ENCODE data around the gene CNTN6.

CNTN6 gene

DNA sequence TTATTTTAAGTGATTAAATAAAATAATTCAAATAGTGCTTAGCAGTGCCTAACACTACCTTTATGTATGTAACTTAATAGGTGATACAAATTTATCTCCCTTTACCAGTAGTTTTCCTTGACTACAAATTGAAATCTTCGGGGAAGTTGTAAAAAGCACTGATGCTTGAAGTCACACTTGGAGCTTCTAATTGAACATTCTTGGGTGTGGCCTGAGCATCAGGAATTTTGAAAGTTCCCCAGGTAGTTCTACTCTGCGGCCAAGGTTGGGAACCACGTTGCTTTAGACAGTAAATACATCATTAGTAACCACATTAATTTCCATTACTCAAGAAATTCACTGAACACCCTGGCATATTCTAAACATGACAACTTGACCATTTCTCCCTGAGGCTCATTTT lies 351.4 kb downstream of the CNTN6 start:
- DNase-seq = no peak

DNA sequence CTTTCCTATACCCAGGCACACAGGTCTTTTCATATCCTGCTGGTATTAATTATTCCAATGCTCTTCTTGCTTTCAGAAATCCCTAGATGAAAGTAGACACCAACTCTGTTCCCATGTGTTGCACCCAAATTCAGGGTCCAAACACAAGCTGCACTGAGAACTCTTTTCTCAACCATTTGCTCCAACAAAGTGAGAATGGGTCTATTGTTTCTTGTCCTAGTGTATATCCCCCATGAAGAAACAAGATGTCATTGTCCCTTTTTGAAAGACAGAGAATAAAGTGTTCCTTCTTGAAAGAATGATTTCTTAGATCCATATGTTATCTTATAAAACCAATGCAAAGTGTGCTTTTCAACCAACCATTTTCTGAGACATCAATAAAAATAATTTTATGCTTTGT lies 353.7 kb downstream of the CNTN6 start:
- no peak for DNase-seq

DNA sequence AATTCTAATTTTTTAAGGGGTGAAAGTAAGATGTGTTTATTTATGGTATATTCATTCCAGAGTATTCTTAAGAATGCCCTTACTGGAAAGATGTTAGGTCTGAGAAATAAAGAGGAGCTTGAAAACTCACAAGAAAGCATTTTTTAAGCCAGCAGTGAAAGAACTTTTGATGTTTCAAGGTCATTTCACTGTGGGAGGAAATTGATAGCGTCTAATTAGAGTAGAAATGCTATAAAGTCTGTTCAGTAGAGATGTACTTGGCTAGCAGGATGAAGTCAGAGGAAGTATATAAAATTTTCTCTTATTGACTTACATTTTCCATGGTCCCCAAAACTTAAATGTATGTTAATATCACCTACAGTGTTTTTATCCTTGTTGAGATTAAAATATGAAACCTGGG lies 354.6 kb downstream of the CNTN6 start:
- DNase-seq = no peak

GRCh38 chr3:1448443-1448842 lies 355.6 kb downstream of the CNTN6 start:
- no peak for DNase-seq

All from suppressor macrophage treated with lipopolysaccharide for 4 hours (primary cell).